IPS-18a (cell line): ENCODE data around the gene ELMO2.

ENCODE experiments used
- H3K27ac ChIP-seq: one replicate; pipeline ENCODE4 v1.5.1; 2013; ENCODE audit warnings: low read length
- H3K27me3 ChIP-seq: one replicate; pipeline ENCODE4 v1.6.1; 2013; ENCODE audit warnings: mild to moderate bottlenecking, low read length; ENCODE audit not compliant: control insufficient read depth, insufficient read depth
- H3K36me3 ChIP-seq: one replicate; pipeline ENCODE4 v1.6.1; 2013; ENCODE audit warnings: low read depth, low read length; ENCODE audit not compliant: control insufficient read depth
- H3K4me1 ChIP-seq: one replicate; pipeline ENCODE4 v1.6.1; 2013; ENCODE audit warnings: low read depth, low read length; ENCODE audit not compliant: control insufficient read depth
- H3K4me3 ChIP-seq: one replicate; pipeline ENCODE4 v1.5.1; 2013; ENCODE audit warnings: low read length
- H3K9ac ChIP-seq: one replicate; pipeline ENCODE4 v1.6.1; 2013; ENCODE audit warnings: mild to moderate bottlenecking, low read length, moderate library complexity
- H3K9me3 ChIP-seq: one replicate; pipeline ENCODE4 v1.6.1; 2013; ENCODE audit warnings: low read depth, low read length; ENCODE audit not compliant: control insufficient read depth

ELMO2 gene

GRCh38 chr20:46324960-46325703, 81.3 kb downstream of the ELMO2 start:
- Histone ChIP-seq H3K27me3 (no peaks in the 10 kb centered on the region), H3K9ac (no peak overlapping the region), H3K4me3 (no peak overlapping the region), H3K9me3 (no peaks in the 10 kb centered on the region), H3K36me3 (no peaks in the 10 kb centered on the region), H3K27ac (no peak overlapping the region), H3K4me1 (no peaks in the 10 kb centered on the region)

GRCh38 chr20:46324379-46324778, 82.0 kb downstream of the ELMO2 start:
- Histone ChIP-seq H3K4me1 (no peaks in the 10 kb centered on the region), H3K4me3 (no peak overlapping the region), H3K9me3 (no peaks in the 10 kb centered on the region), H3K27ac (no peak overlapping the region), H3K27me3 (no peaks in the 10 kb centered on the region), H3K9ac (no peak overlapping the region), H3K36me3 (no peaks in the 10 kb centered on the region)

- H3K4me3 ChIP-seq, result no peak overlapping the region
- no peak overlapping the region for H3K27ac ChIP-seq
- no peak overlapping the region for H3K9ac ChIP-seq
- no peaks in the 10 kb centered on the region for H3K36me3 ChIP-seq
- no peaks in the 10 kb centered on the region for H3K9me3 ChIP-seq
- no peaks in the 10 kb centered on the region for H3K4me1 ChIP-seq
- H3K27me3 ChIP-seq, result no peaks in the 10 kb centered on the region
Measured at GRCh38 chr20:46323557-46323956, 82.9 kb downstream of the ELMO2 start.

GRCh38 chr20:46322641-46323040, 83.8 kb downstream of the ELMO2 start:
- H3K9ac ChIP-seq, result no peak overlapping the region
- H3K36me3 ChIP-seq, result no peaks in the 10 kb centered on the region
- H3K4me1 ChIP-seq, result no peaks in the 10 kb centered on the region
- H3K27ac ChIP-seq, result no peak overlapping the region
- H3K4me3 ChIP-seq, result no peak overlapping the region
- H3K9me3 ChIP-seq, result no peaks in the 10 kb centered on the region
- H3K27me3 ChIP-seq, result no peaks in the 10 kb centered on the region

- Histone ChIP-seq H3K27ac (no peak overlapping the region), H3K36me3 (no peaks in the 10 kb centered on the region), H3K4me1 (no peaks in the 10 kb centered on the region), H3K4me3 (no peak overlapping the region), H3K27me3 (peaks cover 29% of the 10 kb centered on the region), H3K9ac (no peak overlapping the region), H3K9me3 (no peaks in the 10 kb centered on the region)
Measured at GRCh38 chr20:46317685-46318177, 88.7 kb downstream of the ELMO2 start.

- no peak overlapping the region for H3K4me3 ChIP-seq
- H3K27me3 ChIP-seq, result peaks cover 34% of the 10 kb centered on the region
- H3K9ac ChIP-seq, result no peak overlapping the region
- no peaks in the 10 kb centered on the region for H3K36me3 ChIP-seq
- no peaks in the 10 kb centered on the region for H3K9me3 ChIP-seq
- no peak overlapping the region for H3K27ac ChIP-seq
- no peaks in the 10 kb centered on the region for H3K4me1 ChIP-seq
Measured at GRCh38 chr20:46316984-46317684, 89.3 kb downstream of the ELMO2 start.
